GM21360 (cell line): ENCODE measurements around the gene SAMD1.
A peak's percentile ranks its signal among the peaks of the same experiment; 100 is the strongest.

Source experiments
- ATAC-seq: cut with Tn5 transposase; IDR thresholded peaks from one replicate; pipeline ENCODE4 v1.9.1; 2021; ENCODE audit warnings: mild to moderate bottlenecking, moderate library complexity; ENCODE audit not compliant: unreplicated experiment

SAMD1 gene

GRCh38 chr19:14089662-14090508 is 666 bp downstream of the SAMD1 start:
- no peak for ATAC-seq

- ATAC-seq, result no peak
Measured at GRCh38 chr19:14089412-14089661, 1.2 kb downstream of the SAMD1 start.

GRCh38 chr19:14088634-14089411 is 1.7 kb downstream of the SAMD1 start:
- ATAC-seq, result no peak

GRCh38 chr19:14086098-14086497 is 4.5 kb downstream of the SAMD1 start:
- no peak for ATAC-seq

- ATAC-seq, result no peak
Measured at GRCh38 chr19:14085309-14085995, 5.1 kb downstream of the SAMD1 start, which contains the start of gene C19orf67. TSS of gene C19orf67 (minus strand) at chr19:14085783. CDS start at chr19:14085627, 156 bp downstream.

- ATAC-seq, result no peak
Measured at GRCh38 chr19:14082675-14082960, 7.9 kb downstream of the SAMD1 start.

GRCh38 chr19:14081797-14082674 is 8.5 kb downstream of the SAMD1 start:
- peak; percentile 25 for ATAC-seq

GRCh38 chr19:14080887-14081796 is 9.4 kb downstream of the SAMD1 start:
- peak; percentile 73 for ATAC-seq

- no peak for ATAC-seq
Measured at GRCh38 chr19:14078411-14078810, 12.1 kb downstream of the SAMD1 start.

GRCh38 chr19:14073925-14074838 is 16.4 kb downstream of the SAMD1 start:
- no peak for ATAC-seq

- peak; percentile 38 for ATAC-seq
Measured at GRCh38 chr19:14073261-14073924, 17.2 kb downstream of the SAMD1 start.

GRCh38 chr19:14072535-14073260 is 17.9 kb downstream of the SAMD1 start, which contains the start of gene MISP3:
TSS of gene MISP3 (plus strand) at chr19:14072786. CDS start at chr19:14073310, 524 bp downstream.
- peak; percentile 21 for ATAC-seq

GRCh38 chr19:14070268-14071050 is 20.1 kb downstream of the SAMD1 start:
- ATAC-seq, result no peak

GRCh38 chr19:14066134-14066533 is 24.4 kb downstream of the SAMD1 start:
- ATAC-seq, result no peak

- ATAC-seq, result no peak
Measured at GRCh38 chr19:14063105-14063504, 27.4 kb downstream of the SAMD1 start.

- no peak for ATAC-seq
Measured at GRCh38 chr19:14062558-14062855, 28.0 kb downstream of the SAMD1 start.
